ENCODE results near the gene LRRC70. TPM values are rescaled to one million over a fixed set of nuclear protein-coding genes. Genes with fewer than 3 reads are reported as not detected.

Gene LRRC70
- total and polyA plus RNA-seq, 2 of the 8 experiments (the other 6 are each of a cell fraction or from before 2014, with no cell fraction given) = 0.62 to 0.67 TPM

- H3K27me3 ChIP-seq (replicated peaks in 1 of 4; ENCODE audit: control insufficient read depth in 3 of 4, extremely low read depth in 1 of 4, insufficient read depth in 3 of 4, low read length in 3 of 4) = peaks cover 0 to 3% (median 0%) of the 10 kb centered on the region in 4 experiments; a peak in 1 of 7 replicates
- H4K8ac ChIP-seq (ENCODE audit: extremely low read depth, insufficient read depth, low read length) = no peak overlapping the region
- no peaks in the 10 kb centered on the region for H3K23me2 ChIP-seq (ENCODE audit: low read depth, low read length)
- no peak overlapping the region for H3K4ac ChIP-seq (replicated peaks; ENCODE audit: insufficient read length, low read depth, low read length)
- H2BK15ac ChIP-seq (ENCODE audit: low read length) = no peak overlapping the region
- ChIA-PET POLR2A (ENCODE audit: partially characterized antibody) (no interaction called here), CTCF (ENCODE audit: partially characterized antibody) (interaction anchor here (0.6 to 1.5 kb wide), 2 partner anchors 18 to 156 kb away, joined by 4 read pairs; no protein-coding TSS in a partner anchor)
- no peaks in the 10 kb centered on the region; a peak in 1 of 4 replicates for H3K79me2 ChIP-seq (ENCODE audit: control insufficient read depth in 1 of 2, insufficient read depth in 2 of 2, low read length in 2 of 2)
- no peak overlapping the region for H3K23ac ChIP-seq (ENCODE audit: insufficient read length)
- H3K9ac ChIP-seq (replicated peaks in 1 of 4; ENCODE audit: extremely low read depth in 1 of 4, low read depth in 3 of 4, low read length in 3 of 4) = no peak overlapping the region
- H2AFZ ChIP-seq (ENCODE audit: low read length) = no peak overlapping the region
- no peak overlapping the region for H3K27ac ChIP-seq (ENCODE audit: low read depth, low read length)
- no peak overlapping the region for H2AK5ac ChIP-seq (ENCODE audit: low read depth, low read length)
- no peak for TF ChIP-seq JUN (IDR thresholded peaks at IDR 0.05; ENCODE audit: low read depth, low read length)
- no peak for TF ChIP-seq TBP (IDR thresholded peaks at IDR 0.05; ENCODE audit: low read depth, low read length)
- TF ChIP-seq RFX5 (IDR thresholded peaks at IDR 0.05; ENCODE audit: borderline replicate concordance, low read depth, low read length) = no peak
- TF ChIP-seq E2F6 (IDR thresholded peaks at IDR 0.05) = no peak
- no peak for TF ChIP-seq SP2 (IDR thresholded peaks at IDR 0.05; ENCODE audit: low read length)
- no peak for TF ChIP-seq SIX5 (IDR thresholded peaks at IDR 0.05; ENCODE audit: low read depth, low read length)
- TF ChIP-seq SIN3A (conservative IDR thresholded peaks at IDR 0.05 in 1 of 2, IDR thresholded peaks at IDR 0.05 in 1 of 2; ENCODE audit: low read depth in 1 of 2, low read length in 2 of 2) = no peak
- TF ChIP-seq SP1 (IDR thresholded peaks at IDR 0.05; ENCODE audit: low read depth, low read length) = no peak
- no peak for TF ChIP-seq RAD21 (IDR thresholded peaks at IDR 0.05 in 1 of 2, conservative IDR thresholded peaks at IDR 0.05 in 1 of 2; ENCODE audit: low read depth in 2 of 2, low read length in 2 of 2)
- TF ChIP-seq CTBP2 (IDR thresholded peaks at IDR 0.05; ENCODE audit: borderline replicate concordance, insufficient read depth, insufficient read length, low read length) = no peak
- no peak for TF ChIP-seq MAFK (IDR thresholded peaks at IDR 0.05; ENCODE audit: low read depth, low read length)
- TF ChIP-seq POU5F1 (IDR thresholded peaks at IDR 0.05; ENCODE audit: low read depth, low read length) = no peak
- no peak for TF ChIP-seq RXRA (IDR thresholded peaks at IDR 0.05; ENCODE audit: insufficient read depth, low read depth, low read length)
- no peak overlapping the region for H2BK20ac ChIP-seq (ENCODE audit: low read length)
- no peak overlapping the region for H4K5ac ChIP-seq (ENCODE audit: insufficient read length, low read depth, low read length)
- H3K56ac ChIP-seq (replicated peaks; ENCODE audit: insufficient read length, low read depth, low read length) = no peak overlapping the region
- H3K36me3 ChIP-seq (ENCODE audit: control insufficient read depth in 2 of 4, insufficient read depth in 4 of 4, low read length in 3 of 4) = peaks cover 0 to 2% (median 0%) of the 10 kb centered on the region in 4 experiments; a peak in 2 of 8 replicates
- no peak overlapping the region for H3K4me2 ChIP-seq (ENCODE audit: insufficient read depth in 1 of 2, low read depth in 2 of 2, low read length in 2 of 2)
- no peak overlapping the region for H3K14ac ChIP-seq (ENCODE audit: insufficient read length)
- no peaks in the 10 kb centered on the region for H3K9me3 ChIP-seq (ENCODE audit: insufficient read depth in 2 of 2, low read depth in 1 of 2, low read length in 1 of 2)
- no peak for FAIRE-seq
- H2BK120ac ChIP-seq (replicated peaks; ENCODE audit: low read depth, low read length) = no peak overlapping the region
- H3K79me1 ChIP-seq (ENCODE audit: low read depth, low read length) = no peaks in the 10 kb centered on the region
- no peak overlapping the region for H2BK12ac ChIP-seq (ENCODE audit: low read depth, low read length)
- no peak overlapping the region for H4K91ac ChIP-seq (replicated peaks; ENCODE audit: insufficient read length, low read length)
- peaks cover 0 to 18% (median 11%) of the 10 kb centered on the region in 4 experiments; a peak in 4 of 7 replicates for H3K4me1 ChIP-seq (replicated peaks in 1 of 4; ENCODE audit: control insufficient read depth in 3 of 4, insufficient read depth in 4 of 4, low read length in 3 of 4)
- no peak overlapping the region for H3K18ac ChIP-seq (ENCODE audit: extremely low read depth, low read length)
- no peak overlapping the region for H3K4me3 ChIP-seq (ENCODE audit: extremely low read depth in 1 of 4, insufficient read depth in 2 of 4, low read depth in 3 of 4, low read length in 4 of 4)
- H4K20me1 ChIP-seq (replicated peaks in 1 of 2; ENCODE audit: control insufficient read depth in 1 of 2, insufficient read depth in 2 of 2, low read length in 2 of 2) = no peaks in the 10 kb centered on the region
- DNase-seq (ENCODE audit: low read depth in 1 of 2, low spot score in 2 of 2) = no peak
- H2BK5ac ChIP-seq (ENCODE audit: low read depth, low read length) = no peak overlapping the region
- 100% methylated on average over 1 of the region's 1 CpG; no CpG with 5 or more reads in 1 of the 2 experiments for WGBS, 2 experiments (ENCODE audit: extremely low coverage in 1 of 2, insufficient coverage in 1 of 2, insufficient read length in 1 of 2, insufficient replicate concordance in 2 of 2, low coverage in 1 of 2, low lambda C conversion rate in 2 of 2, missing lambda C conversion rate in 1 of 2)
These were observed 44.7 kb downstream of the LRRC70 start for GRCh38 chr5:62623271-62623670.
